NCI-H748 treated with DMSO at 0.1 percent for 48 hours (cell line): Measurements from ENCODE around the gene EIF4G2.
"Not testable (repeated sequence)": the region's sequence is repeated elsewhere in the genome, so short reads cannot be mapped to it uniquely, and the experiment has no call there.

ENCODE experiments used
- DNase-seq: peaks from one replicate; lab custom pipeline; 2025; lab: John Stamatoyannopoulos, UW

EIF4G2 gene

DNA sequence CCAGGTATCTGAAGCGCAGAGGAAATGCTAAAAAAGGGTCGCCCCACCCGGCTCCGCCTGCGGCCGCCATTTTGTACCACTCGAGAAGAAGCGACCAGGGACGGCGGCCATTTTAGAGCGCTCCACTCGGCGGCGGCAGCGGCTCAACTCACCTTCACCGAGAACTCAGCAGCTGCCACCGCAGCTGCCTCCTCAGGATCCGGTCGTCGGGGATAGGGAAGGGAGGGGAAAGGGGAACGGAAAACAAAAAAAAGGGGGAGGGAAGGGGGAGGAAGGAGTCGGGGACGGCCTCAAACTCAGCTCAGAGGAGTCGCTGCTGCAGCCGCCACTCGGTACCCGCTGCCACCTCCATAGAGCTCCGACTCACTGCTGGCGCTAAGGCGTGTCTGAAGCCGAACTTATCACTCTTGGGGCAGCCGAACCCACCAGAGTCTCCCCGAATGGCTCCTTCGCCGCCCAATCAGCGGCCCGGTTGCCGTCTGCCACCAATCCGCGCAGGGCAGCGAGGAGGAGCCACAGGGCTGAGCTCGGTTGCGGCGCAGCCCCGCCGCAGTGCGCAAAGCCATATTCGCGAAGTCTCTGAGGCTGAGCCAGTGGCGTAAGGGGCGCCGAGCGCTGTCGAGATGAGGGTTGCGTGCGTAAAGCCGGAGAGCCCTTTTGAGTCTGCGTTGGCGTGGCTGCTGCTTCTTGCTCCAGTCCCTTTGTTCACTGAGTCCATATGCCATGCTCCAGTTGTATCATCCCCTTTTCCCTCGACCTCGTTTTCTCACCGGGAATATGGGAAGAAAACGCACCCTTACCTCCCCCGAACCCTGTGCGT, at the start of gene EIF4G2:
Gene EIF4G2, minus strand, starts transcription at position 374 of the 820 bp plus-strand sequence.
- DNase-seq = peak; percentile 94

- peak; percentile 95 for DNase-seq
Measured at GRCh38 chr11:10857709-10858438, 49.1 kb upstream of the EIF4G2 start, which contains the start of gene ZBED5. TSS of gene ZBED5 (minus strand) at chr11:10858053. CDS start at chr11:10854945, 3,108 bp downstream.

DNA sequence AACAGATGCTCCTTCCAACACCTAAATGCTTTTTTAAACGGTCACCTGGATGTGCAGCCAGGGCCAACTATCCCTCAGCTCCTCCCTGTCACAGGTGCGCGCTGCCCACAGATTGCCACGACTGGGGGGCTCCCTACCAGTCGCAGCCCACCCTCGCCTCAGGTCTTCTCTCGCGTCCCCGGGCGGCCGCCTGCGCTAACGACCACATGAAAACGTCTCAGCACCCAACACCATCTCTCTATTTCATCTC, 48.7 kb upstream of the EIF4G2 start:
- DNase-seq = peak; percentile 40

DNA sequence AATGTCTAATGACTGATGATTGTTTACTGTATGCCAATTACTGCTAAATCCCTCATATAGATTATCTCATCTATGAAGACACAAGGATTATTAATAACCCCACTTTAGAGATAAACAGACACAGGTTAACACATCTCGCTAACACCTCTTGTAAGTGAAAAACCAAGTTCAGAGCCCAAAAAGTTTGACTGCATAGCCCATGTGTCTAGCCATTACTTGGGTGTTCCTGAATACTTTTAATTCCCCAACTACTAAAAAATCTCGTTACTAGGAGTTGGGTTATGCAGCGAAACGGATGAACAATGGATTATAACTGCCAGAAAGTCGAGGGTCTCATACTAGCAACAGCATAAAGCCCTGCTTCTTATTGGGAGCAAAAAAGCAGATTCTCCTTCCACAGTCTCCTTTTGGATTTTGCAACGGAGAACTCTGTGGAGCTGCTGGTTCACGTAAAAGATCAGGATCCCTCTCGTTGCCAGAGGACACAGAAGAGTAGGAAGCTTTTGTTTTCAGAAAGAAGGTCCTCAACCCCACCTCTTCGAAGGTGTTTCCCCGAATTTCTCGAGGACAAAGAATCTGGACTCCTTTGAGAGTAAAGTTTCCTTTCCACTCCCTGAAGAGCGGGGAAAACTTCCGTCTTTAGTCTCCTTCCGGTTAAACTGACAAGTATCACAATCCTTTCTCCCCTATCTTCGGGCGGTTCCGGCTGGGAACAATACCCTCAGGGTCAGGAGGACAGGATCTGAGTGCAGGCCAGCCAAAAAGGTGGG, 48.1 kb upstream of the EIF4G2 start:
- peak; percentile 12 for DNase-seq

- DNase-seq = no peak
Measured at GRCh38 chr11:10855295-10855694, 46.6 kb upstream of the EIF4G2 start.

- DNase-seq = no peak
Measured at GRCh38 chr11:10847960-10848860, 39.5 kb upstream of the EIF4G2 start.

GRCh38 chr11:10846660-10847059, 37.9 kb upstream of the EIF4G2 start:
- no peak for DNase-seq

- no peak for DNase-seq
Measured at GRCh38 chr11:10845589-10845988, 36.9 kb upstream of the EIF4G2 start.

DNA sequence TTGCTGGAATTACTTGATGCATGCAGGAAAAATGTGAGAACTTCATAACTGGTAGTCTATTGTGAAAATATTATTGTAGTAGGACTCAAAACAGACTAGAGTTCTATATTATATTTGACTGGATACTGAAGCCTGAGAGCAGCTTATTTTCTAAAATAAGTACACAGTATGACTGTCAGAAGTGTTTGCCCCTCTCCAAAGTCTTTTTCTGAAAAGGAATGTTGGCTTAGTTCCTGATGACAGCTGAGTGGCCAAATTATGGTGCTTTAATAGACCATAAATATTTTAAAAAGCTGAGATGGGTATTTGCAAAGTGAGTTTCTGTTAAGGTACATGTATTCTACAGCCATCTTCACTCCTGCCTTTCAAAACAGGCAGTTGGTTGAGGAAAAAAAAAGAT, 36.1 kb upstream of the EIF4G2 start:
- DNase-seq = no peak

DNA sequence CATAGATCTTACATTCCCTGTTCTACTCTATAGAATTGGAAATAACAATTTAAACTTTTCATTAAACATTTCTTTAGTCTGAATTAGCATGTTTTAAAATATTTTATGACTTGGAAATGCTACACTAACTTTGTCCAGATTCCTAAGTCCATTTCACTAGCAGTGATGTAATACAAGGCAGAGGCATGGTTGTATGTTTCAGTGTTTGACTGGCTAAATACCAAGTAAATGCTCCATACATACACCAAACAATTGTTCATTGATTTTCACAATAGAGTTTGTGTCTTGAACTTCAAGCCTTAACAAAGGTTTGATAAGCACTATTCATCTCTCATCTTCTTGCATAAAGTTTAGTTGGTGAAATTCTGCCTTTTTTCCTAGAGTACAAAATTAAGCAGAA, 35.6 kb upstream of the EIF4G2 start:
- no peak for DNase-seq

DNA sequence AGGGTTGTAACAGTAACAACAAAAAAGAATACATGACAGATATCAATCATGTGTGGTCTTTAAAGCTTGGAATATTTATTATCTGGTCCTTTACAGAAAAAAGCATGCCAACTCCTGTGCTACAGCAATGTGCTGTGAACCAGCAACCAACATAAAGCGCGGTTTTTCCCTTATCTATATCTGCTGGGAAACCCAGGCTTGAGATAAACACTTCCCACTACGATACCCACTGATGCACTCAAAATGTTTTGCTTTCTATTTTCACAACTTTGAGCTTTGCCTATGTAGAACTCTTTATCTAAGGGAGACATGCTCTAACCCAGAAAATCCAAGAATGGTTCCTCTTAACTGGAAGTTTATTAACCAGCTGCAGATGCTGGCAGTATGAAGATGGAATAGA, 30.2 kb upstream of the EIF4G2 start:
- no peak for DNase-seq

DNA sequence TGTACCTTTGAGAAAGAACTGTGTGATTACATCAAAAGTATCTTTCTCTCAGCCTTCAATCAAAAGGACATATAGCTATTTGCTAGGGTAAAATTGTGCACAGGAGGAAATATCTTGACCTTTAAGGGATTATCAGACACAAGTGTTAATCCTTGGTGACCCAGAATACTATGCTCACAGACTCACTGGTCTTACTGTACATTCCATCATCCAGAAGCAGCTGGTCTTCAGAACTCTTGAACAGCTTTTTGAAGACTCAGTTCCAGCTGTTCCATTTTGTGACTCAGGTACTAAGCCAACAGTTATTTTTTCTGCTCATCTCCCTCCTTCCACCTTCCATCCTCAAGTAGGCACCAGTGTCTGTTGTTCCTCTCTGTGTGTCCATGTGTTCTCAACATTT, 29.4 kb upstream of the EIF4G2 start:
- no peak for DNase-seq

DNA sequence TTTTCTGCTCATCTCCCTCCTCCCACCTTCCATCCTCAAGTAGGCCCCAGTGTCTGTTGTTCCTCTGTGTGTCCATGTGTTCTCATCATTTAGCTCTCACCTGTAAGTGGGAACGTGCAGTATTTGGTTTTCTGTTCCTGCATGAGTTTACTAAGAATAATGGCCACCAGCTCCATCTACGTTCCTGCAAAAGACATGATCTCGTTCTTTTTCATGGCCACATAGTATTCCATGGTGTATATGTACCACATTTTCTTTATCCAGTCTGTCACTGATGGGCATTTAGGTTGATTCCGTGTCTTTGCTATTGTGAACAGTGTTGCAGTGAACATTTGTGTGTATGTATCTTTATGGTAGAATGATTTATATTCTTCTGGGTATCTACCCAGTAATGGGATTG, 28.2 kb upstream of the EIF4G2 start:
- not testable (repeated sequence) for DNase-seq

DNA sequence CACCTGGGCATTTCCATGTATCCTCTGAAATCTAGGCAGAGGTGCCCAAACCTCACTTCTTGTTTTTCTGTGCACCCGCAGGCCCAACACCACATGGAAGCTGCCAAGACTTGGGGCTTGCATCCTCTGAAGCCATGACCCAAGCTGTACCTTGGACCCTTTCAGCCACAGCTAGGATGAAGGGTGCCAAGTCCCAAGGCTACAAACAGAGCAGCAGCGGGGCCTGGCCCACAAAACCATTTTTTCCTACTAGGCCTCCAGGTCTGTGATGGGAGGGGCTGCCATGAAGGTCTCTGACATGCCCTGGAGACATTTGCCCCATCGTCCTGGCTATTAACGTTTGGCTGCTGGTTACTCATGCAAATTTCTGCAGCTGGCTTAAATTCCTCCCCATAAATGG, 20.4 kb upstream of the EIF4G2 start:
- no peak for DNase-seq

DNA sequence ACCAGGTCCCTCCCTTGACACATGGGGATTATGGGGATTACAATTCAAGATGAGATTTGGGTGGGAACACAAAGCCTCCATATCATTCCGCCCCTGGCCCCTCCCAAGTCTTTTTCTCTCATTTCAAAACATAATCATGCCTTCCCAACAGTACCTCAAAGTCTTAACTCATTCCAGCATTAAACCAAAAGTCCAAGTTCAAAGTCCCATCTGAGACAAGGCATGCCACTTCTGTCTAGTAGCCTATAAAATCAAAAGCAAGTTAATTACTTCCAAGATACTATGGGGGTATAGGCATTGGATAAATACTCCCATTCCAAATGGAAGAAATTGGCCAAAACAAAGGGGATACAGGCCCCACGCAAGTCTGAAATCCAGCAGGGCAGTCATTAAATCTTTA, 19.7 kb upstream of the EIF4G2 start:
- DNase-seq = no peak

- no peak for DNase-seq
Measured at GRCh38 chr11:10824888-10825287, 16.2 kb upstream of the EIF4G2 start.

GRCh38 chr11:10823152-10823579, 14.4 kb upstream of the EIF4G2 start:
- no peak for DNase-seq

GRCh38 chr11:10822491-10822890, 13.8 kb upstream of the EIF4G2 start:
- not testable (repeated sequence) for DNase-seq

- no peak for DNase-seq
Measured at GRCh38 chr11:10818594-10818993, 9.9 kb upstream of the EIF4G2 start.

GRCh38 chr11:10813945-10814344, 5.2 kb upstream of the EIF4G2 start:
- DNase-seq = no peak

DNA sequence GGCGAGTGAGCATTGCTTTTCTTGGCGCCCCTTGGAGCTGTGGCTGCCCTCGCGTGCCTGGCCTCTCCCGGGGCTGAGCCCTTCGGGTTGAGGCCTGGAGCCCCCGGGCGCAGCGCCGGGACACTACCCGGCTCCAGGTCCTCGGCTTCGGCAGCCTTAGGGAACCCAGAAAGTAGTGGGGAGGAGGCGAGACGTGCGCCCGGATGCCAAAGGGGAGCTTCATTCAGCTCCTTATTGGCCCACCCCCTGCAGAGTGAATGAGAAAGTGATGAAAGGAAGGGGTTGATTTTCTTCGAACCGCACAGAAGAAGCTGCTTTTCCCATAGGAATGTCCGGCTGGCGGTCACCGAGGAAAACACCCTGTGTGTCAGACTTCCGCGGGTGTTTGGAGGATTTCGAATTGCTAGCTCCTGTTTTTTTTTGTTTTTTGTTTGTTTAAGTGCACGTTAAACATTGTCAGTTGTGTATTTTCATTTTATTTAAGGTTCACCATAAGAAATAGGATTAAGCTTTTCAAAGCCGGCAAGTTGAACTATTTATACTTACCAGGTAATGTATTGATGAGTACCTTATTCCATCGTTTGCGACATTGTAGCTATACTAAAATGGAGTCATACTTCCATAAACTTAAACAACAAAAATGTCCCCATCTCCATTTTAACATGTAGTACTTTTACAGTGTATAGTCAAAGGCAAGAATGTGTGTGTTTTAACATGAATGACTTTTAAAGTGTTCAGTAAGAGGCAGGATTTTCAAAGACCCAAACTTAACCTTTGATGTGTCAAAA, 841 bp upstream of the EIF4G2 start:
- no peak for DNase-seq
